Measurements from ENCODE around the gene USF2.

DNA sequence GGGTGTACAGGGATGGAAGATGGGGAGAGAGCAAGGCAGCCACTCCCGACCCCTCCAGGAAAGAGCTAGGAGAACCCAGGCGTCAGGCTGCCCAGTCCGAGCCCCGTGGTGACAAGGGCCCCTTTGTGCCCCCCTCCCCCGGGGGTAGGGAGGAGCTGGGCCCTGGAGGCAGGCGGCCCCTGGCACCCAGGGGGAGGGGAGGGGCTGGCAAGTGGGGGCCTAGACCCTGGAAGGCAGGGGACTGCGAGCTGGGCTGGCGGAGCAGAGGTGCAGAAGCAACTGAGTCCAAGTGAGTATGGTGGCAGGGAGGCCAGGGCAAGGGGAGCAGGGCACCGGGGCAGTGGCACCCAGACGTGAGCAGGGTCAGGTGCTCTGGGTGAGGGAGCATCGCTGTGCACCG, 23.2 kb downstream of the USF2 start, which contains the start of gene MAG:
- no peak for TF ChIP-seq CTCF (IDR thresholded peaks at IDR 0.05; ENCODE audit: low read depth, low read length)
- TF ChIP-seq EZH2phosphoT487 (IDR thresholded peaks at IDR 0.05; ENCODE audit: low read depth): no peak
